Measurements from ENCODE around the gene PCNX3.
A peak's percentile ranks its signal among the peaks of the same experiment; 100 is the strongest.
"Not testable (repeated sequence)": the region's sequence is repeated elsewhere in the genome, so short reads cannot be mapped to it uniquely, and the experiment has no call there.

Gene PCNX3

DNA sequence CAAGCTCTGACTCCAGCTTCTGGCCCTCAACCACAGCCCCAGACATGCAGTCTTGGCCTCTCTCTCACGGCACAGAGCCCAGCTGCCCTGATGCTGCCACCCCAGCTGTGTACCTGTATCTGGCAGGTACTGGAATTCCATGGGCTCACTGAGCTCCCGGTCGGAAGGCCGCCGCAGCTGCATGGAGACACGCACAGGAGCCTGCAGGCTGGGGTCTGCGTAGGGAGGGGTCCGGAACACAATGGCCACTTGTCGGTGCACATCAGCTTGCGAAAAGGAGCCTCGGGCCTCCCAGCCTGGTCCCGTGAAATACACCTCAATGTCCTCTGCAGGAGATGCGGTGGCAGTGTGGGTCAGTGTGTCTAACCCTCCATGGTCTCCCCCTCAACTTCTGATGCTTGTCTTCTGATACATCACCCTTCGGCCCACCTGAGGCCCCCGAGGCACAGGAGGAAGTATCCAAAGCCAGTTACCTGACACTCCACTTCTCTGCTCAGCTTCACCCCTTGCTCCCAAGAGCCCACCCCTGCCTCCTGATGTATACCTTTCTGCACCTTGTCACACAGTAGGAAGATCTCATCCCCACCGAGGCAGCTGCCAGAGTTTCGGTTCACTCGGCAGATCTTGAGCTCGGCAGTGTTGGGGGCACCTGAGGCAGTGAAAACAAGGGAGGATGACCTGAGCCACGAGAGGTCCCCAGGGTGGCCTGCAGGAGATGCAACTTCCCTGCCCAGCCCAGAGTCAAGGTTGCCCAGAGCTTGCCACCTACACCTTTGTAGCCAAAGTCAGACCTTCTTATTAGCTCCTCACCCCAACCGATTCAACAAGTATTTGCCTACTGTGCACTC lies 42.8 kb downstream of the PCNX3 start:
- peak; percentile 19 for DNase-seq

DNA sequence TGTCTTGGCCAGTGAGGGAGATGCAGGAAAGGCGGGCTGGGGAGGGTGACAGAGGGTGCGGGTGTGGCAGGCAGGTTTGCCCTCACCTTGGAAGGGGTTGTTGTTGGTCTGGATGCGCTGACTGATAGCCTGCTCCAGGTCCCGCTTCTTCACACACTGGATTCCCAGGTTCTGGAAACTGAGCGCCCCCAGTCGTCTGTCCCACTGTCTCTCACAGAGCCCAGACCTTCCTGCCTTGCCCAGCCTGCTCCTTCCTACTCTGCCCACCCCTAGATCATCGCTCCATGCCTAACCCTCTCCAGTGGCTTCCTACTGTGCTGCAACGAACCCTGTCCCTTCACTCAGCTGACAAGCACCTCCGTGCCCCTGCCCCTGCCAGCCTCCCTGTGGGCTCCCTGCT lies 44.5 kb downstream of the PCNX3 start:
- no peak for DNase-seq

GRCh38 chr11:65660908-65661307 lies 45.3 kb downstream of the PCNX3 start:
- not testable (repeated sequence) for DNase-seq

DNA sequence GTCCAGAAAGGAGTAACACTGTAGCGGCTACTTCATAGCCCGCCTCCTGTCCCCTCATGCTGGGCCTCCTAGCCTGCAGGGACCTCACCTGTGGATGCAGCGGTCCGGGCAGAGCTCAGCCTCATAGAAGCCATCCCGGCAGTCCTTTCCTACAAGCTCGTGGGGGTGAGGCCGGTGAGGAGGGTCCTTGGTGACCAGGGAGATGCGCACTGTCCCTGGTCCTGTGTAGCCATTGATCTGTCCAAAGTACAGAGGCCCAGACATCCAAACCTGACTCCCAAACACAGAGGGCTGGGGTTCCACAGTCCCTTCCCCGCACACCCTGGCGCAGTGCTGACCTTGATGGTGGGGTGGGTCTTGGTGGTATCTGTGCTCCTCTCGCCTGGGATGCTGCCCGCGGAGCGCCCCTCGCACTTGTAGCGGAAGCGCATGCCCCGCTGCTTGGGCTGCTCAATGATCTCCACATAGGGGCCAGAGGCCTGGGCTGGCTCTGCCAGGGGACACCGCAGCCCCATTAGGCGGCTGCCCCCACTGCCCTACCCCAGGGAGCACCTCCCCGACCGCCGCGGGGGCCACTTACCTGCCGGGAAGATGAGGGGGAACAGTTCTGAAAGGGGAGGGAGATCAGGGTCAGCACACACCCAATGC lies 46.1 kb downstream of the PCNX3 start:
- DNase-seq, result no peak

- DNase-seq, result no peak
Observed at GRCh38 chr11:65662247-65662798, 46.7 kb downstream of the PCNX3 start.

DNA sequence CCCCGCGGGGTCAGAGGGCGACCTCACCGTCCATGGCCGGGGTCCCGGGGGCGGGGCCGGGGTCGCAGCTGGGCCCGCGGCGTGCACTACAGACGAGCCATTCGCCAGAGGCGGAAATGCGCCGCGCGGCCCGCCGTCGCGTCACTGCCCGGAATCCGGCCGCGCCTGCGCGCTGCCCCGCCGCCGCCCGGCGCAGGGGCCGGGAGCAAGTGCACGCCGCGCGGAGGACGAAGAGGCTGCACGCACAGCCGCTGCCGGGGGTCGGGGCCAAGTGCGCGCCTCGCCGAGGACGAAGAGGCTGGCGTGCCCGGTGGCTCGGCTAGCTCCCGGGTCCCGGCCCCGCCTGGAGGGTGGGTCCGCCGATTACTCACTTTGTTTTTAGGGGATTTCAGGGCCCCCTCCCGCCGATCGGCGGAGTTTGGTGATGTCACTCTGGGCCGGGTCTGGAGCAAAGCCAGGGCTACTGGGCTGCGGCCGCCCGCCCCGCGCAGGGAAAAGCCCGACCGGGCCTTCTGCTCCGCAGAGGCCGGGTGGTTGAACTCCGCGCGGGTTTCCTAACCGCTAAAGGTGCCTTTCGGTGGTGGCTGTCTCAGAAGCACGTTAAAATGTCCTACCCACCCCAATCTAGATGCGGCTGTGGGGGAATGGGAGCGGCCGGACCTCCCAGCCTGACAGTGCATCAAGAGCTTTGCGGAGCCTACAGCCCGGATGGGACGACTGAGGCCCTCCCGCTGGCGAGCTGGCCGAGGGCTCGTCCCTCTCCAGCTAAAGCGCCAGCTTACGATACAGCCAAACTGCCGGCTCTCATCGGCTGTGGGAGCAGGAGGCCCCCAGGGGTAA lies 47.4 kb downstream of the PCNX3 start, which contains the start of gene RELA:
RELA (minus strand) TSS at position 118 of the 840 bp plus-strand sequence; CDS start at position 34, 84 bp downstream.
- DNase-seq, result peak; percentile 97

DNA sequence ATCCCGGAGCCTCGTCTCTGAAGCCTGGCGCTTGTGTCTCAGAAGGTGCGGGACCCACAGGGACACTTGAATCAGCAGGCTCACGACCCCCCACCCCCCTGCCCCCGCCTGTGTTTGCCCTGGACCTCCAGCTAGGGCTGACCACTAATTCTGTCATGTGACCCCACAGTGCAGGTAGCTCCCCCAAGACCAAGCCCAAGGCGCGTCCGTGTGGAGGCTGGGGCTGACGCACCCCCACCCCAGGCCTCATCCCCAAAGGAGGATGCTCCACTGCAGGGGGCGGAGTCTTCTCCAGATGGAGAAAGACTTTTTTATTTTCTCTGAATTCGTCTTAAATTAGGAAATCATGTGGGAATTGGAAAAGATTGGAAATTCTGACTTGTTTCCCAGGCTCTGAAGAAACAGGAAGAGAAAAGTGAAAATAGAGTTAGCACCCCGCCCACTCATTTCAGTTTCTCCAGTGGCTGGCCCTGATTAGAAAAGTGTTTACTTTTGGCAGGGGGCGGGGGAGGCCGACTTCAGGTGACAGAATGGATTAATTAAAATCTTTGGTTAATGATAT lies 48.1 kb downstream of the PCNX3 start:
- peak; percentile 79 for DNase-seq

GRCh38 chr11:65672180-65672860 lies 56.7 kb downstream of the PCNX3 start:
- no peak for DNase-seq

DNA sequence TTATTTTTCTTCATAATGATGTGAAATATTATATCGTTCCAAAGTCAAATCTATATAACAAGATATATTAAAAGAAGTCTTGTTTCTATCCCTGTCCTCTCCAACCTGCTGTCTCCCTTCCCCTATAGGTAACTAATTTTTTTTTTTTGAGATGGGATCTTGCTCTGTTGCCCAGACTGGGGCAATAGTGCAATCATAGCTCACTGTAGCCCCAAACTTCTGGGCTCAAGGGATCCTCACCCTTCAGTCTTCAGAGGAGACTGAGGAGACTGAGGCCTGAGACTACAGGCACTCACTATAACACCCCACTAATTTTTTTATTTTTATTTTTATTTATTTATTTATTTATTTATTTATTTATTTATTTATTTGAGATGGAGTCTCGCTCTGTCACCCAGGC lies 57.4 kb downstream of the PCNX3 start:
- no peak for DNase-seq

GRCh38 chr11:65680192-65680743 lies 64.7 kb downstream of the PCNX3 start:
- no peak for DNase-seq

GRCh38 chr11:65683480-65683879 lies 67.9 kb downstream of the PCNX3 start:
- DNase-seq, result not testable (repeated sequence)

DNA sequence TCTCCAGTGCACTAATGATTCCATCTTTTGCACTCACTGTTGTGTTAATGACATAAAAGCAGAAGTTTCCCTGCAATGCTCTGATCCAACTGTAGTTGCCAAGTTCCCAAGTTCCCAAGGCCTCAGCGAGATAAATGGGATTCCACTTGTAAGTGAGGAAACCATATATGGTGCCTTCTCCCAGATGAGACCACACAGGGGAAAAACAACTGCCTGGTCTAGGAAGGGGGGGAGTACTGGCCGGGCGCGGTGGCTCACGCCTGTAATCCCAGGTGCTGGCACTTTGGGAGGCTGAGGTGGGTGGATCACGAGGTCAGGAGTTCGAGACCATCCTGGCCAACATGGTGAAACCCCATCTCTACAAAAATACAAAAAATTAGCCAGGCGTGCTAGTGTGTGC lies 70.4 kb downstream of the PCNX3 start:
- DNase-seq, result no peak
